Lower leg skin (tissue), 4 donors: ENCODE results near the gene CALHM3. TPM values are rescaled to one million over a fixed set of nuclear protein-coding genes. Genes with fewer than 3 reads are reported as not detected.

Source experiments
- DNase-seq, 2 donors: peaks; one replicate each; pipeline ENCODE4 v3.0.0-alpha.2; 2019; ENCODE audit warnings: low spot score in 2 of 2
- H3K4me3 ChIP-seq: fragments of 200-600 bp; sonication (generic); 2 replicates; pipeline ENCODE4 v1.5.1; 2017; ENCODE audit warnings: mild to moderate bottlenecking, low read depth; ENCODE audit not compliant: poor library complexity, severe bottlenecking
- POLR2A ChIP-seq, 2 donors: fragments of 450-650 bp; IDR thresholded peaks; one replicate each; pipeline ENCODE4 v1.6.1; 2016 to 2017; ENCODE audit warnings: antibody characterized with exemption in 2 of 2, mild to moderate bottlenecking in 1 of 2, moderate library complexity in 1 of 2
- WGBS, 2 donors: methylation state at CpG; one replicate each; pipeline ENCODE4 v1.1.5; 2018; 5-methylcytosine and 5-hydroxymethylcytosine counted together
- intact Hi-C: fragments of 100-400 bp; cut with DNase I; formaldehyde crosslinking; loops from one replicate; pipeline ENCODE4 v1.15.0; 2023; ENCODE audit warnings: low total_unique reads
- total RNA-seq, 4 donors: library from RNA; depleted of rRNA; stranded (reverse); fragments of >200 nt; gene quantifications; one replicate each; pipeline ENCODE4 v1.1.0, GENCODE V29; 2016
- TF ChIP-seq, protein P1 (sequence below), 3 donors: fragments of 450-650 bp; IDR thresholded peaks; one replicate each; pipeline ENCODE4 v1.5.1; 2016; ENCODE audit warnings: antibody characterized with exemption in 3 of 3, mild to moderate bottlenecking in 3 of 3, moderate library complexity in 2 of 3

The CALHM3 gene
- total RNA-seq, 4 donors from 2014 or later = not detected

DNA sequence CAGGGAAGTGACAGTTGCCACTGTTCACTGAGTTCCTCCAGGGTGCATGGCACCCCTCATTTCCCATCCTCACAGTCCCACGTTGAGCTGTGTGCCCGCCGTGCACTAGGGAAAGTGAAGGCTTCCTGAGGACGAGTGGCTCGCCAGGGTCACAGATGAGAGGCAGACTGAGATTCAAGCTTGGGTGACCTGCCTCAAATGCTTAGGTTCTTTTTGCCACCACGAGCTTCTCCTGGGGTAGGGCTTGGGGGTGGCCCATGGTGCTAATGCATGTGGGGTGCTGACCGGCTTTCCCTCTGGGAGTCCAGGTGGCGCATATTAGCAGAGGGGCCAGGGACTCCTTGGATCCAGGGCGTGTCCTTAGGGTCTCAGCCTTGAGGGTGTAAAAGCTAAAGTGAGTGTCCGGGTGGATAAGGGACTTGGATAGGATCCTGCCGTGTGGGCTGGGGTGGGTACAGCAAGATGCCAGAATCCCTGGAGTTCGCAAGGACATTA lies 28.8 kb downstream of the CALHM3 start:
- TF ChIP-seq, protein P1, sequence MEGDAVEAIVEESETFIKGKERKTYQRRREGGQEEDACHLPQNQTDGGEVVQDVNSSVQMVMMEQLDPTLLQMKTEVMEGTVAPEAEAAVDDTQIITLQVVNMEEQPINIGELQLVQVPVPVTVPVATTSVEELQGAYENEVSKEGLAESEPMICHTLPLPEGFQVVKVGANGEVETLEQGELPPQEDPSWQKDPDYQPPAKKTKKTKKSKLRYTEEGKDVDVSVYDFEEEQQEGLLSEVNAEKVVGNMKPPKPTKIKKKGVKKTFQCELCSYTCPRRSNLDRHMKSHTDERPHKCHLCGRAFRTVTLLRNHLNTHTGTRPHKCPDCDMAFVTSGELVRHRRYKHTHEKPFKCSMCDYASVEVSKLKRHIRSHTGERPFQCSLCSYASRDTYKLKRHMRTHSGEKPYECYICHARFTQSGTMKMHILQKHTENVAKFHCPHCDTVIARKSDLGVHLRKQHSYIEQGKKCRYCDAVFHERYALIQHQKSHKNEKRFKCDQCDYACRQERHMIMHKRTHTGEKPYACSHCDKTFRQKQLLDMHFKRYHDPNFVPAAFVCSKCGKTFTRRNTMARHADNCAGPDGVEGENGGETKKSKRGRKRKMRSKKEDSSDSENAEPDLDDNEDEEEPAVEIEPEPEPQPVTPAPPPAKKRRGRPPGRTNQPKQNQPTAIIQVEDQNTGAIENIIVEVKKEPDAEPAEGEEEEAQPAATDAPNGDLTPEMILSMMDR (IDR thresholded peaks at IDR 0.05) = no peak
- no peak for TF ChIP-seq POLR2A (IDR thresholded peaks at IDR 0.05)
- intact Hi-C loops = no loop called here
- no peak overlapping the region for H3K4me3 ChIP-seq
- DNase-seq = no peak
- WGBS, 2 donors = 73 to 83% methylated on average over 12 of the region's 12 CpGs

- DNase-seq = no peak
- no peak overlapping the region for H3K4me3 ChIP-seq
- TF ChIP-seq, protein P1 (IDR thresholded peaks at IDR 0.05) = no peak
- TF ChIP-seq POLR2A (IDR thresholded peaks at IDR 0.05) = no peak
- WGBS, 2 donors = 75 to 79% methylated on average over 32 to 34 of the region's 34 CpGs
- intact Hi-C loops = no loop called here
These were observed 29.6 kb downstream of the CALHM3 start for GRCh38 chr10:103449208-103450144.

GRCh38 chr10:103448746-103449145 lies 30.3 kb downstream of the CALHM3 start:
- TF ChIP-seq, protein P1 (IDR thresholded peaks at IDR 0.05) = no peak
- no peak for TF ChIP-seq POLR2A (IDR thresholded peaks at IDR 0.05)
- no peak overlapping the region for H3K4me3 ChIP-seq
- WGBS, 2 donors = 29 to 58% methylated on average over 1 of the region's 1 CpG
- intact Hi-C loops = no loop called here
- peak; percentile 79 to 94 for DNase-seq

- no peak overlapping the region for H3K4me3 ChIP-seq
- intact Hi-C loops = no loop called here
- DNase-seq = no peak
- TF ChIP-seq POLR2A (IDR thresholded peaks at IDR 0.05) = no peak
- TF ChIP-seq, protein P1 (IDR thresholded peaks at IDR 0.05) = no peak
- WGBS, 2 donors = 90 to 91% methylated on average over 19 to 23 of the region's 23 CpGs
These were observed 31.9 kb downstream of the CALHM3 start for GRCh38 chr10:103447187-103447586.

DNA sequence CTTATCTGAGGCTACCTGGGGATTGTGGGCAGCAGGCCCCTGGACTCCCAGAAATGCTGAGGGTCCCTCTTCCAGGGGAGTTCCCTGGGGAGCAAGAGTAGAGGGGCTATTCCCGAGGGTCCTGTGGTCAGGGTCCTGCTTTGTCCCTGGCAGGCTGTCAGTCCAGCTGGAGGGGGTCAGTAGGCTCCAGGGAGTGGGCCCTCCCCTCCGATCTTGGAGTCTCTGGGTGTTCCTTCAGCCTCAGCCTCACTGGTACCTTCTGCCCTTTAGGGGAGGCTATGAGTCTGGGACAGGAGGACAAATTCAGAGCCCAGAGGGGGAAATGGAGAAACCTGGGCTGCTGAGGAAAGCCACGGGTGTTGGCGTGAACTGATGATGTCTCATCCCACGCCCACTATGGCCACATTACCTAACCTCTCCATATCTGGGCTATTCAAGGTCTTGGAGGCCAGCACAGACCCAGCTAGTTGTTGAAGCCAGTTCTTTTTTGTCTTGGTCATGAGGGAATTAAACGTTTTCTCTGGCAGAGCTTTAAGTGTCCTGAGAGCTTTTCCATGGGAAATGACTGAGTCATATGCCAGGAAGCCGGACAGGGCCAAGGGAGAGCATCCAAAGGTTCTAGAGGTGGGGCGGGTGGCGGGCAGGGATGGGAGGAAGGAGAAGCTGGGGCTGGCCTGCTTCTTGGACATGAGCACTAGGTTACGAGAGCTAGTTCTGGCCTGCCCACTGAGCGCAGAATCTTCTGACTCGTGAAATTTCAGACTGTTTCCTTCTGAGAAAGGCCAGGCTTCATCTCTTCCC lies 33.1 kb downstream of the CALHM3 start:
- TF ChIP-seq POLR2A (IDR thresholded peaks at IDR 0.05) = no peak
- TF ChIP-seq, protein P1 (IDR thresholded peaks at IDR 0.05) = no peak
- DNase-seq = peak; percentile 69 to 93
- intact Hi-C loops = no loop called here
- no peak overlapping the region for H3K4me3 ChIP-seq
- 45 to 46% methylated on average over 12 of the region's 12 CpGs for WGBS, 2 donors
